PC-9 (cell line): Measurements from ENCODE around the gene POM121L2. TPM values are rescaled to one million over a fixed set of nuclear protein-coding genes. Genes with fewer than 3 reads are reported as not detected.

ENCODE experiments used
- BruUV-seq: library from RNA; stranded (reverse); fragments of 400-500 nt; replicated peaks from 2 replicates; lab custom pipeline; 2021; lab: Mats Ljungman, UMichigan
- CTCF ChIA-PET: fragments of 300-600 bp; sonication (Branson Sonifier 250); formaldehyde crosslinking; loops from one replicate; lab custom pipeline; 2022; ENCODE audit warnings: antibody characterized with exemption; lab: Charles Lee
- POLR2A ChIA-PET: fragments of 300-600 bp; sonication (Branson Sonifier 250); formaldehyde crosslinking; loops from one replicate; lab custom pipeline; 2022; ENCODE audit warnings: antibody characterized with exemption; ENCODE audit not compliant: unreplicated experiment; lab: Charles Lee
- DNase-seq, 2 experiments: peaks; one replicate each; pipeline versions ENCODE4 v3.0.0 to v3.0.0-alpha.2; 2015 to 2022; ENCODE audit warnings: mixed read lengths in 1 of 2
- H2AFZ ChIP-seq: fragments of 200-600 bp; sonication (generic); 2 replicates; pipeline ENCODE4 v1.8.1; 2017; ENCODE audit warnings: antibody characterized with exemption
- H3F3A ChIP-seq: fragments of 200-600 bp; sonication (generic); 2 replicates; pipeline ENCODE4 v1.8.1; 2017; ENCODE audit warnings: antibody characterized with exemption, mild to moderate bottlenecking, low read depth; ENCODE audit not compliant: insufficient read depth
- H3K27ac ChIP-seq: fragments of 200-600 bp; sonication (generic); 2 replicates; pipeline ENCODE4 v1.6.1; 2016; ENCODE audit warnings: mixed run types
- H3K27me3 ChIP-seq: fragments of 200-600 bp; sonication (generic); 2 replicates; pipeline ENCODE4 v1.6.1; 2016; ENCODE audit warnings: low read depth, mixed run types; ENCODE audit not compliant: insufficient read depth
- H3K36me3 ChIP-seq: fragments of 200-600 bp; sonication (generic); 2 replicates; pipeline ENCODE4 v1.6.1; 2016; ENCODE audit warnings: low read depth, mixed run types
- H3K4me1 ChIP-seq: fragments of 200-600 bp; sonication (generic); replicated peaks from 2 replicates; pipeline ENCODE4 v1.6.1; 2016; ENCODE audit warnings: mixed run types; ENCODE audit not compliant: insufficient read depth
- H3K4me2 ChIP-seq: fragments of 200-600 bp; sonication (generic); 2 replicates; pipeline ENCODE4 v1.6.1; 2017; ENCODE audit warnings: mixed run types
- H3K4me3 ChIP-seq: fragments of 200-600 bp; sonication (generic); 2 replicates; pipeline ENCODE4 v1.6.1; 2016; ENCODE audit warnings: mixed run types
- H3K79me2 ChIP-seq: fragments of 200-600 bp; sonication (generic); 2 replicates; pipeline ENCODE4 v1.6.1; 2017; ENCODE audit warnings: low read depth, mixed run types
- H3K9me2 ChIP-seq: fragments of 200-600 bp; sonication (generic); 2 replicates; pipeline ENCODE4 v1.8.1; 2017; ENCODE audit warnings: mild to moderate bottlenecking; ENCODE audit not compliant: insufficient read depth
- H3K9me3 ChIP-seq: fragments of 200-600 bp; sonication (generic); 2 replicates; pipeline ENCODE4 v1.8.1; 2016; ENCODE audit warnings: low read depth; ENCODE audit not compliant: insufficient read depth
- H4K20me1 ChIP-seq: fragments of 200-600 bp; sonication (generic); 2 replicates; pipeline ENCODE4 v1.8.1; 2017; ENCODE audit not compliant: insufficient read depth
- CTCF ChIP-seq: fragments of 200-600 bp; sonication (generic); conservative IDR thresholded peaks from 2 replicates; pipeline ENCODE4 v1.6.1; 2017; ENCODE audit warnings: mixed run types, antibody characterized with exemption, mild to moderate bottlenecking, moderate library complexity
- EZH2 ChIP-seq: fragments of 200-600 bp; sonication (generic); IDR thresholded peaks from 2 replicates; pipeline ENCODE4 v1.8.0; 2017; ENCODE audit warnings: antibody characterized with exemption, low read depth
- intact Hi-C: fragments of 100-400 bp; cut with micrococcal nuclease; formaldehyde crosslinking; loops from one replicate; pipeline ENCODE4 v1.10.0; 2022; ENCODE audit not compliant: unreplicated experiment
- total RNA-seq: library from RNA; stranded (reverse); gene quantifications from 2 replicates; pipeline ENCODE4 v1.2.3, GENCODE V29; 2021

Gene POM121L2
- total RNA-seq, 1 experiment from 2014 or later: 0.26 TPM

DNA sequence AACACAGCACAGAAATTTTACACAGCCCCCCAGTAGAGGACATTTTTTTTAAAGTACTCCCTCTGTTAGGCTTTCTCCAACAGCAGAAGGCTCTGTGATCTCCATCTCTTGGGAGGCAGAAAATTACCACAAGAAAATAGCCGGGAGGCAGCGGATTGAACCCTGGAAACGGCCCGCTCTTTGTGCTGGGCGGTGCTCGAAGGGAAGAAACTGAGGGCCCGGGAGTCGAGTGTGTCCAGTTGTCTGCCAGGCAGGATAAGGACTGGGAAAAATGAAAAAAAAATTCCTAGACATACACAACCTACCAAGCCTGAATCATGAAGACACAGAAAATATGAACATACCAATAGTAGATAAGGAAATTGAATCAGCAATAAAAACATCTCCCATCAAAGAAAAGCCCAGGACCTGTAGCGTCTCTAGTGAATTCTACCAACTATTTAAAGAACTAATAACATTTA, 31.5 kb downstream of the POM121L2 start:
- peaks cover 4% of the 10 kb centered on the region for H3K4me1 ChIP-seq
- ChIA-PET POLR2A (interaction anchor here (0.6 to 0.7 kb wide), 2 partner anchors 530 to 807 kb away, joined by 14 to 17 read pairs; no protein-coding TSS in a partner anchor), CTCF (interaction anchor here (0.6 to 0.8 kb wide), 2 partner anchors 14 to 473 kb away, joined by 3 read pairs; no protein-coding TSS in a partner anchor)
- peak overlapping the region; percentile 76 for H3K4me2 ChIP-seq
- H3K79me2 ChIP-seq: no peaks in the 10 kb centered on the region
- no TSS peak for BruUV-seq
- no peaks in the 10 kb centered on the region for H4K20me1 ChIP-seq
- H3K9me2 ChIP-seq: no peaks in the 10 kb centered on the region
- no peaks in the 10 kb centered on the region for H3K27me3 ChIP-seq
- peak overlapping the region; percentile 60 for H3K4me3 ChIP-seq
- intact Hi-C loops: loop anchor here (1.0 kb wide), 1 partner anchor 15 kb away; no protein-coding TSS in a partner anchor
- peaks cover 8% of the 10 kb centered on the region for H3F3A ChIP-seq
- peak overlapping the region; percentile 3; the same call in 1 of the 2 replicates for H3K27ac ChIP-seq
- peak in 1 of 2 experiments; percentile 30 for DNase-seq
- peak overlapping the region; percentile 78 for H2AFZ ChIP-seq
- H3K36me3 ChIP-seq: no peaks in the 10 kb centered on the region
- H3K9me3 ChIP-seq: no peaks in the 10 kb centered on the region
- TF ChIP-seq CTCF (no peak), EZH2 (no peak)

DNA sequence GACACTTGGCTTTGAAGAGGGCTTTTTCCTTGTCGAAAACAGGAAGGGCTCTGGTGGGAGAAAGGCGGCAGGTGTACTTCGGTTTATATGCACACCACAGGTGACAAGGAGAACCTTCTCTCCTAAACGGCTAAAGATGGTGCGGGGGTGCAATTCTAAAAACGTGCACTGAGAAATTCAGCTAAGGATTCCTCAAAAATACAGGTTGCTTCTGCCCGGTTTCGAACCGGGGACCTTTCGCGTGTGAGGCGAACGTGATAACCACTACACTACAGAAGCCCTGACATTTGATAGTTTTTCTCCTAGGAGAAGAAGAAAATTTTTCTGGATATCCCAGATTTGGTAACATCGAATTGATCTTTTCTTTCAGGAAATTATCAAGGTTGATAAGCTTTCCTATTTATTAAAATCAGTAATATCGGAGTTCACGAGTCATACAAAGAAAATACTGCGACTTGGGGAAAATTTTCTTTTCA, 32.0 kb downstream of the POM121L2 start:
- Histone ChIP-seq H3F3A (peaks cover 8% of the 10 kb centered on the region), H3K36me3 (no peaks in the 10 kb centered on the region), H3K27me3 (no peaks in the 10 kb centered on the region), H3K79me2 (no peaks in the 10 kb centered on the region), H2AFZ (peak overlapping the region; percentile 86), H3K4me3 (peak overlapping the region; percentile 60), H3K9me3 (no peaks in the 10 kb centered on the region), H3K4me1 (peaks cover 5% of the 10 kb centered on the region), H4K20me1 (no peaks in the 10 kb centered on the region), H3K27ac (peak overlapping the region; percentile 3; the same call in 1 of the 2 replicates), H3K9me2 (no peaks in the 10 kb centered on the region), H3K4me2 (peak overlapping the region; percentile 76)
- TF ChIP-seq EZH2 (no peak), CTCF (no peak)
- no TSS peak for BruUV-seq
- CTCF ChIA-PET: interaction anchor here (0.8 kb wide), 1 partner anchor 474 kb away, joined by 3 read pairs; no protein-coding TSS in a partner anchor
- DNase-seq: peak; percentile 61 to 70
- intact Hi-C loops: loop anchor here (1.0 kb wide), 1 partner anchor 15 kb away; no protein-coding TSS in a partner anchor
- POLR2A ChIA-PET: interaction anchor here (0.6 kb wide), 1 partner anchor 728 kb away, joined by 24 read pairs; no protein-coding TSS in a partner anchor

DNA sequence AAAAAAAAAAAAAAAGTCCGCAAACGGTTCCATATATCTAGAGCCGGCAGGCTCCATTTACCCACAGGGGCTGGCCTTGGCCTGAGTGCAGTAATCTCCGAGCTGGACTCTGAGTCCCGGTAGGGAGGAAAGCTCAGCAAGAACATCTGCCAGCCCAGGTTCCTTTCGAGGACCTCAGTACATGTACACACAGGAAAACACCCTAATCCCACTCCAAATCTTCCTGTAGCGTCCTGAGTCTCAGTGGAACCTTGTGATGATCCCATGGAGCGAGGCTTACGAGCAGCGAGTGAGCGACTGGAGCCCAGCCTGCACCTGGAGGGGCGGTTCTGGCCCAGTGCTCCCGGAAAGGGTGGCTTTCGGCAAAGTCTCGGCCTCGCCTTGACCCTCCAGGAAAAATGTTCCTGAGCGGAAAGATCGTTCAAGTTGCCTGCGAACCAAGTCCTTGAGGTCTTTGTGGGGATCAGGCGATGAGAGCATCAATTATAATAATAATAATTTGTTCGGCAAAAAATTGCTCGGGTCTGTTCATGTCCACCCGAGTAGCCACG, 32.5 kb downstream of the POM121L2 start:
- ChIA-PET POLR2A (interaction anchor here (0.6 kb wide), 2 partner anchors 729 to 1175 kb away, joined by 8 to 24 read pairs; no protein-coding TSS in a partner anchor), CTCF (interaction anchor here (0.7 kb wide), 1 partner anchor 615 kb away, joined by 6 read pairs; no protein-coding TSS in a partner anchor)
- Histone ChIP-seq H3K79me2 (no peaks in the 10 kb centered on the region), H3K27me3 (no peaks in the 10 kb centered on the region), H3K4me1 (peaks cover 5% of the 10 kb centered on the region), H2AFZ (peak overlapping the region; percentile 86), H3K9me2 (no peaks in the 10 kb centered on the region), H3K4me2 (peak overlapping the region; percentile 76), H3K9me3 (no peaks in the 10 kb centered on the region), H3K4me3 (peak overlapping the region; percentile 60), H3K27ac (no peak overlapping the region), H4K20me1 (no peaks in the 10 kb centered on the region), H3K36me3 (no peaks in the 10 kb centered on the region), H3F3A (peaks cover 8% of the 10 kb centered on the region)
- DNase-seq: peak in 1 of 2 experiments; percentile 46
- BruUV-seq: TSS peak; percentile 47
- TF ChIP-seq EZH2 (no peak), CTCF (no peak)
- intact Hi-C loops: loop anchor here (1.0 kb wide), 1 partner anchor 16 kb away; no protein-coding TSS in a partner anchor
